Stimulated activated CD4-positive, alpha-beta T cell treated with anti-CD3 and anti-CD28 coated beads, Interleukin-1b, Interleukin-23, amount 100 ng/mL, for 1 hour (primary cell): ENCODE measurements around the gene COBL.

Source experiments
- DNase-seq, 2 donors: peaks; one replicate each; pipeline ENCODE4 v3.0.0-alpha.2; 2020; ENCODE audit warnings: low read depth in 2 of 2

Gene COBL

GRCh38 chr7:51255536-51256208, 60.9 kb downstream of the COBL start:
- no peak for DNase-seq

- DNase-seq: no peak
Measured at GRCh38 chr7:51255036-51255435, 61.6 kb downstream of the COBL start.

- DNase-seq: no peak
Measured at GRCh38 chr7:51253157-51253556, 63.5 kb downstream of the COBL start.

GRCh38 chr7:51251290-51251689, 65.3 kb downstream of the COBL start:
- no peak for DNase-seq

- DNase-seq: no peak
Measured at GRCh38 chr7:51250512-51250911, 66.1 kb downstream of the COBL start.

GRCh38 chr7:51249991-51250390, 66.6 kb downstream of the COBL start:
- no peak for DNase-seq

GRCh38 chr7:51249187-51249945, 67.2 kb downstream of the COBL start:
- no peak for DNase-seq

GRCh38 chr7:51246258-51247245, 70.1 kb downstream of the COBL start:
- DNase-seq: no peak

- DNase-seq: no peak
Measured at GRCh38 chr7:51244885-51245284, 71.7 kb downstream of the COBL start.

- no peak for DNase-seq
Measured at GRCh38 chr7:51244053-51244452, 72.6 kb downstream of the COBL start.

GRCh38 chr7:51243631-51244030, 73.0 kb downstream of the COBL start:
- DNase-seq: no peak

- no peak for DNase-seq
Measured at GRCh38 chr7:51242881-51243518, 73.6 kb downstream of the COBL start.

- no peak for DNase-seq
Measured at GRCh38 chr7:51242007-51242691, 74.5 kb downstream of the COBL start.

GRCh38 chr7:51240868-51241267, 75.7 kb downstream of the COBL start:
- no peak for DNase-seq

GRCh38 chr7:51239691-51240090, 76.9 kb downstream of the COBL start:
- no peak for DNase-seq

GRCh38 chr7:51238981-51239495, 77.6 kb downstream of the COBL start:
- no peak for DNase-seq

GRCh38 chr7:51237446-51238133, 79.0 kb downstream of the COBL start:
- DNase-seq: no peak

GRCh38 chr7:51236470-51237132, 80.0 kb downstream of the COBL start:
- DNase-seq: no peak

GRCh38 chr7:51235593-51236313, 80.9 kb downstream of the COBL start:
- no peak for DNase-seq
